HCT116 (cell line): Measurements from ENCODE around the gene ANTKMT. TPM values are rescaled to one million over a fixed set of nuclear protein-coding genes. Genes with fewer than 3 reads are reported as not detected.
A peak's percentile ranks its signal among the peaks of the same experiment; 100 is the strongest.

Source experiments
- ATAC-seq: fragments of 200-7000 bp; cut with Tn5 transposase; 2 replicates; pipeline ENCODE4 v1.9.1; 2020; ENCODE audit warnings: mild to moderate bottlenecking, moderate library complexity
- BruUV-seq: library from RNA; stranded (reverse); fragments of 400-500 nt; replicated peaks from 2 replicates; lab custom pipeline; 2021; lab: Mats Ljungman, UMichigan
- CTCF ChIA-PET: fragments of 300-600 bp; sonication (Branson Sonifier 250); formaldehyde crosslinking; loops from one replicate; lab custom pipeline; 2021; ENCODE audit warnings: antibody characterized with exemption; lab: Charles Lee
- POLR2A ChIA-PET: fragments of 300-600, 350-600 bp; sonication (Branson Sonifier 250); formaldehyde crosslinking; loops from one replicate; lab custom pipeline; 2021; ENCODE audit warnings: antibody characterized with exemption; lab: Charles Lee
- RAD21 ChIA-PET, 2 experiments: fragments of 300-600 bp; sonication (Branson Sonifier 250); formaldehyde crosslinking; loops; one replicate each; lab custom pipeline; 2023; ENCODE audit warnings: low total read pairs in 2 of 2; ENCODE audit not compliant: uncharacterized antibody in 2 of 2, unreplicated experiment in 2 of 2, low non-redundant PET in 1 of 2; lab: Charles Lee
- DNase-seq: peaks from one replicate; pipeline ENCODE4 v3.0.0-alpha.2; 2010; ENCODE audit warnings: low read depth, low spot score
- H2AFZ ChIP-seq: fragments of 200-600 bp; shearing (Covaris generic), sonication (generic); 2 replicates; pipeline ENCODE4 v1.6.1; 2017; ENCODE audit warnings: low read depth, mixed run types, mixed read lengths, antibody characterized with exemption, low read length; ENCODE audit not compliant: poor library complexity, severe bottlenecking
- H3K27ac ChIP-seq: 2 replicates; pipeline ENCODE4 v1.5.1; 2012; ENCODE audit warnings: low read depth, low read length
- H3K27me3 ChIP-seq: fragments of 200-600 bp; sonication (generic); 2 replicates; pipeline ENCODE4 v1.6.1; 2016; ENCODE audit warnings: mixed run types, low read length, mixed read lengths; ENCODE audit not compliant: insufficient read depth
- H3K36me3 ChIP-seq, 2 experiments: fragments of 200-500 bp in 1 of 2; fragments of 200-600 bp in 1 of 2; sonication (Bioruptor generic) in 1 of 2; sonication (generic) in 1 of 2; 2 replicates each; pipeline versions ENCODE4 v1.5.1 to v1.6.1; 2014 to 2016; ENCODE audit warnings: low read length in 2 of 2, inconsistent platforms in 1 of 2, mixed read lengths in 1 of 2, mixed run types in 1 of 2; ENCODE audit not compliant: insufficient read depth in 2 of 2, control insufficient read depth in 1 of 2
- H3K4me1 ChIP-seq, 2 experiments: fragments of 200-600 bp in 1 of 2; sonication (generic) in 1 of 2; 2 replicates each; pipeline versions ENCODE4 v1.5.1 to v1.6.1; 2012 to 2017; ENCODE audit warnings: low read length in 2 of 2, inconsistent platforms in 1 of 2, mild to moderate bottlenecking in 1 of 2, mixed read lengths in 1 of 2, mixed run types in 1 of 2, moderate library complexity in 1 of 2; ENCODE audit not compliant: insufficient read depth in 2 of 2, control insufficient read depth in 1 of 2
- H3K4me2 ChIP-seq: fragments of 200-600 bp; sonication (generic); 2 replicates; pipeline ENCODE4 v1.6.1; 2017; ENCODE audit warnings: mixed run types, low read length, mixed read lengths
- H3K4me3 ChIP-seq, 2 experiments: fragments of 200-600 bp in 1 of 2; sonication (generic) in 1 of 2; replicated peaks in 1 of 2; 2 replicates each; pipeline ENCODE4 v1.5.1; 2011 to 2016; ENCODE audit warnings: low read length in 2 of 2, control low read depth in 1 of 2, low read depth in 1 of 2, mild to moderate bottlenecking in 1 of 2, mixed read lengths in 1 of 2, mixed run types in 1 of 2
- H3K79me2 ChIP-seq: fragments of 200-600 bp; sonication (generic); 2 replicates; pipeline ENCODE4 v1.6.1; 2017; ENCODE audit warnings: mild to moderate bottlenecking, mixed run types, low read length, moderate library complexity, mixed read lengths; ENCODE audit not compliant: insufficient read depth
- H3K9ac ChIP-seq: fragments of 200-600 bp; sonication (generic); 2 replicates; pipeline ENCODE4 v1.6.1; 2016; ENCODE audit warnings: low read length, mixed read lengths
- H3K9me2 ChIP-seq: fragments of 200-600 bp; sonication (generic), shearing (Covaris generic); 2 replicates; pipeline ENCODE4 v1.6.1; 2017; ENCODE audit warnings: mixed run types, mild to moderate bottlenecking, moderate library complexity; ENCODE audit not compliant: insufficient read depth
- H3K9me3 ChIP-seq, 2 experiments: fragments of 200-500 bp in 1 of 2; fragments of 200-600 bp in 1 of 2; sonication (Bioruptor generic) in 1 of 2; sonication (generic) in 1 of 2; 2 replicates each; pipeline ENCODE4 v1.6.1; 2014 to 2017; ENCODE audit warnings: low read length in 2 of 2, mixed read lengths in 2 of 2, inconsistent platforms in 1 of 2, low read depth in 1 of 2, mild to moderate bottlenecking in 1 of 2, mixed run types in 1 of 2, moderate library complexity in 1 of 2; ENCODE audit not compliant: control insufficient read depth in 1 of 2, insufficient read depth in 1 of 2
- H4K20me1 ChIP-seq: fragments of 200-600 bp; sonication (generic), shearing (Covaris generic); 2 replicates; pipeline ENCODE4 v1.6.1; 2017; ENCODE audit warnings: mixed run types, mild to moderate bottlenecking, moderate library complexity; ENCODE audit not compliant: insufficient read depth
- JUND ChIP-seq: IDR thresholded peaks from 2 replicates; pipeline ENCODE4 v1.6.1; 2012
- POLR2A ChIP-seq: IDR thresholded peaks from 2 replicates; pipeline ENCODE4 v1.7.0; 2011; ENCODE audit warnings: borderline replicate concordance; ENCODE audit not compliant: insufficient read depth, insufficient read length; ENCODE audit errors: extremely low read depth
- POLR2AphosphoS5 ChIP-seq: IDR thresholded peaks from 2 replicates; pipeline ENCODE4 v1.6.1; 2011; ENCODE audit warnings: mild to moderate bottlenecking, low read depth, low read length, moderate library complexity
- SP1 ChIP-seq: IDR thresholded peaks from 2 replicates; pipeline ENCODE4 v1.6.1; 2012; ENCODE audit warnings: low read depth
- YY1 ChIP-seq: IDR thresholded peaks from 2 replicates; pipeline ENCODE4 v1.6.1; 2011; ENCODE audit warnings: low read length, low read depth, moderate library complexity, mild to moderate bottlenecking; ENCODE audit not compliant: insufficient replicate concordance; ENCODE audit errors: extremely low read depth
- ZFX ChIP-seq: fragments of 450-650 bp; IDR thresholded peaks from 2 replicates; pipeline ENCODE4 v1.6.1; 2017
- intact Hi-C: fragments of 100-400 bp; cut with micrococcal nuclease; formaldehyde crosslinking; loops from 2 replicates; pipeline ENCODE4 v1.10.0; 2022
- total RNA-seq: library from RNA; stranded (reverse); gene quantifications from one replicate; pipeline ENCODE4 v1.2.1, GENCODE V29; 2021; ENCODE audit not compliant: unreplicated experiment
- TF ChIP-seq, protein P1 (sequence below): IDR thresholded peaks from 2 replicates; pipeline ENCODE4 v1.6.1; 2012

Gene ANTKMT
- total RNA-seq, 1 experiment from 2014 or later = 65.4 TPM

DNA sequence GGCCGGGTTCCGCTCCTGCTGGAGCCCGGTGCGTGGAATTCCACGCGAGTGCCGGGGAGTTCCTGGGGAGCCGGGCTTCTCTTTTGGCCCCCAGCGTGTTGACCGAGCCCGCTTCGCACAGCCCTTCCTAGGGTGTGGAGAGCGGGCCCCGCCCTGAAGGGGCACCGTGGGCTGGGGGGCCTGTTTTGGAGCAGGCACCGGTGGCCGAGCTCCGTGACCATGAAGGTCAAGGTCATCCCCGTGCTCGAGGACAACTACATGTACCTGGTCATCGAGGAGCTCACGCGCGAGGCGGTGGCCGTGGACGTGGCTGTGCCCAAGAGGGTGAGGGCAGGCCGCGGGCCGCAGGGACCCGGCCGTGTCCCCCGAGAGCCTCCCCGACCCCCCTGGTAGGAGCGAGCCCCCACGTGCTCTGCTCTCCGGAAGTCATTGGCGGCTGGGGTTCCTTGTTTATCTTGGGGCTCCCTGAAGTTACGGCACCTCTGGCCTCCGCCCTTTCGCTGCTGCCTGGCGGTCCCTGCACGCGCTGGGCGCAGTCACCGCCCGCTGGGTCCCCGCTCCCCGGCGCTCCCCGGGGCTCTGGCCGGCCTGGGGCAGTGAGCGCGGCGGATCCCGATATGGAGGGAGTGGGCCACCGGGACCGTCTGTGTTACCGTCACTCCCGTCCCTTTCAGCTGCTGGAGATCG lies 6.5 kb downstream of the ANTKMT start:
- peak; percentile 4 for ATAC-seq
- DNase-seq = no peak
- no peaks in the 10 kb centered on the region for H4K20me1 ChIP-seq
- H3K27ac ChIP-seq = peak overlapping the region; percentile 96
- peak overlapping the region; percentile 99 for H3K4me2 ChIP-seq
- H3K36me3 ChIP-seq = no peaks in the 10 kb centered on the region
- no peaks in the 10 kb centered on the region for H3K9me3 ChIP-seq
- ChIA-PET CTCF (interaction anchor here (0.9 to 3.0 kb wide), 7 partner anchors 8 to 22 kb away, joined by 3 to 20 read pairs (median 9); partner anchors contain the start of genes CIAO3 and METRN), RAD21 (interaction anchor here in 1 of 2 experiments (0.9 kb wide), 1 partner anchor 11 kb away, joined by 3 read pairs; no protein-coding TSS in a partner anchor), POLR2A (interaction anchor here (0.8 to 3.5 kb wide), 6 partner anchors 8 to 317 kb away, joined by 3 to 12 read pairs (median 4); partner anchors contain the start of genes CIAO3, METRN and MSLN)
- TF ChIP-seq ZFX = peak; percentile 71; the same call in 1 of the 2 replicates
- peak; percentile 47; the same call in 1 of the 2 replicates for TF ChIP-seq POLR2AphosphoS5
- no peak for TF ChIP-seq SP1
- TF ChIP-seq POLR2A = peak; percentile 50
- TF ChIP-seq JUND = no peak
- TF ChIP-seq, protein P1, sequence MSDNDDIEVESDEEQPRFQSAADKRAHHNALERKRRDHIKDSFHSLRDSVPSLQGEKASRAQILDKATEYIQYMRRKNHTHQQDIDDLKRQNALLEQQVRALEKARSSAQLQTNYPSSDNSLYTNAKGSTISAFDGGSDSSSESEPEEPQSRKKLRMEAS = no peak
- TF ChIP-seq YY1 = no peak
- H2AFZ ChIP-seq = no peak overlapping the region
- H3K27me3 ChIP-seq = no peaks in the 10 kb centered on the region
- peak overlapping the region; percentile 80 to 89 for H3K4me3 ChIP-seq
- peaks cover 5 to 39% of the 10 kb centered on the region in 2 experiments; a peak in 3 of 4 replicates for H3K4me1 ChIP-seq
- BruUV-seq = TSS peak; percentile 44
- peaks cover 19% of the 10 kb centered on the region; the same call in 1 of the 2 replicates for H3K79me2 ChIP-seq
- H3K9me2 ChIP-seq = no peaks in the 10 kb centered on the region
- H3K9ac ChIP-seq = peak overlapping the region; percentile 98
- intact Hi-C loops = no loop called here
